Hepatocyte (in vitro differentiated cells): ENCODE data around the gene CTNNAL1.

Source experiments
- EZH2 ChIP-seq: fragments of 200-600 bp; sonication (generic); IDR thresholded peaks from 2 replicates; pipeline ENCODE4 v1.6.1; 2016; ENCODE audit warnings: antibody characterized with exemption, mild to moderate bottlenecking, borderline replicate concordance
- EZH2phosphoT487 ChIP-seq: fragments of 200-600 bp; sonication (generic); IDR thresholded peaks from one replicate; pipeline ENCODE4 v1.6.1; 2018; ENCODE audit warnings: antibody characterized with exemption, mild to moderate bottlenecking, low read depth, moderate library complexity; ENCODE audit not compliant: unreplicated experiment, severe bottlenecking
- TF ChIP-seq, protein P1 (sequence below): fragments of 200-600 bp; sonication (generic); IDR thresholded peaks from 2 replicates; pipeline ENCODE4 v1.5.1; 2016; ENCODE audit warnings: antibody characterized with exemption, mild to moderate bottlenecking; ENCODE audit not compliant: poor library complexity

DNA sequence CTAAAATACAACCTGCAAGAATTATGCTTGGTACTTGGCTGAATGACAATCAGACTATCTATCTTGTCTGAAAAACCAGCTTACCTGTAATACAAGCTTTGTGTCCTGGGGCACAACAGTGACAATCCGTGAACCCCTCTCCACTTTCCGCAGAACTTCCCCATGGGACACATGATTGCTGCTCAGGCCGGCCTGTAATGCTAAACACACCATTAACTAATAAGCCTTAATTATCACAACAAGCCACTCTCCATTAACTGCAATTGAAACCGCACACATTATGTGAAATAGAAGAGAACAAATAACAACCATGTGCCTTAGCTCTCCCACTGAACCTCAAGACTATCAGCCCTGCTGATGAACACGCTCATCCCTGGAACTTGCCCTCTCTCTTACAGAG is 113.1 kb downstream of the CTNNAL1 start:
- TF ChIP-seq, protein P1, sequence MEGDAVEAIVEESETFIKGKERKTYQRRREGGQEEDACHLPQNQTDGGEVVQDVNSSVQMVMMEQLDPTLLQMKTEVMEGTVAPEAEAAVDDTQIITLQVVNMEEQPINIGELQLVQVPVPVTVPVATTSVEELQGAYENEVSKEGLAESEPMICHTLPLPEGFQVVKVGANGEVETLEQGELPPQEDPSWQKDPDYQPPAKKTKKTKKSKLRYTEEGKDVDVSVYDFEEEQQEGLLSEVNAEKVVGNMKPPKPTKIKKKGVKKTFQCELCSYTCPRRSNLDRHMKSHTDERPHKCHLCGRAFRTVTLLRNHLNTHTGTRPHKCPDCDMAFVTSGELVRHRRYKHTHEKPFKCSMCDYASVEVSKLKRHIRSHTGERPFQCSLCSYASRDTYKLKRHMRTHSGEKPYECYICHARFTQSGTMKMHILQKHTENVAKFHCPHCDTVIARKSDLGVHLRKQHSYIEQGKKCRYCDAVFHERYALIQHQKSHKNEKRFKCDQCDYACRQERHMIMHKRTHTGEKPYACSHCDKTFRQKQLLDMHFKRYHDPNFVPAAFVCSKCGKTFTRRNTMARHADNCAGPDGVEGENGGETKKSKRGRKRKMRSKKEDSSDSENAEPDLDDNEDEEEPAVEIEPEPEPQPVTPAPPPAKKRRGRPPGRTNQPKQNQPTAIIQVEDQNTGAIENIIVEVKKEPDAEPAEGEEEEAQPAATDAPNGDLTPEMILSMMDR: no peak
- TF ChIP-seq EZH2: no peak
- no peak for TF ChIP-seq EZH2phosphoT487
